Spleen (tissue), 7 donors: Measurements from ENCODE around the gene CISH.

ENCODE experiments used
- CTCF ChIP-seq, 11 experiments: fragments of 200-600 bp in 7 of 11; fragments of 450-650 bp in 4 of 11; sonication (generic) in 4 of 11; IDR thresholded peaks in 8 of 11; conservative IDR thresholded peaks in 3 of 11; 1 replicate in 7 of 11; 2 replicates in 4 of 11; pipeline versions ENCODE4 v1.4.0 to v1.8.0; 2016 to 2021; ENCODE audit warnings: antibody characterized with exemption in 11 of 11, inconsistent platforms in 4 of 11, mild to moderate bottlenecking in 1 of 11
- POLR2A ChIP-seq, 3 donors: fragments of 450-650 bp; IDR thresholded peaks; one replicate each; pipeline ENCODE4 v1.5.1; 2017; ENCODE audit warnings: antibody characterized with exemption in 3 of 3, mild to moderate bottlenecking in 1 of 3
- POLR2AphosphoS5 ChIP-seq, 3 donors: sonication (generic); formaldehyde crosslinking; IDR thresholded peaks; one replicate each; pipeline ENCODE4 v1.5.1; 2017; ENCODE audit warnings: antibody characterized with exemption in 3 of 3
- donor health status: DM: no; HTN: no; CAD: no; lungs with moderate emphysema.
- donor health status: DM: no; HTN: no; CAD: no.
- donor health status: DM: no; HTN: no; CAD: no.

- TF ChIP-seq CTCF (IDR thresholded peaks at IDR 0.05 in 8 of 11, conservative IDR thresholded peaks at IDR 0.05 in 3 of 11) (peak in 2 of 11 experiments; percentile 3 to 18), POLR2AphosphoS5 (IDR thresholded peaks at IDR 0.05) (no peak), POLR2A (IDR thresholded peaks at IDR 0.05) (no peak)
These were observed 20.3 kb downstream of the CISH start for GRCh38 chr3:50591196-50591741.
